ENCODE measurements around the gene RRAGD.

RRAGD gene

DNA sequence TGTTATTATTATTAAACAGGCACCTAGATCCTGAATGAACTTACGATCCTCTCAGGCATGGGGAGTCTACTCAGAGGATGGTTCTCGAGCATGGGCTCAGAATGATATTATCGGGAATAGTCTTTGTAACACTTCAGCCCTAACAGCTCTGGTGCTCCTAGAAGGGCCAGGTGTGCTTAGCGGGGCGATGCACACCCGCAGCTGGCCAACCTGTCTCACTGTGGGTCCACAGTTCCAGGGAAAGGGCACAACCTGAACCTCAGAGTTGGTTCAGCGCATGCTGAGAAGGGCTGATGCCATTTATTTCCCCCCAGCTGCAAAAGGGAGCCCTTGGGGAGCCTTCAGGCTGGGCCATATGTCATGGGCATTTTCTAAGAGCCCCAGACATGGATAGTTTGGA is 26.2 kb downstream of the RRAGD start:
- TF ChIP-seq, protein P1, sequence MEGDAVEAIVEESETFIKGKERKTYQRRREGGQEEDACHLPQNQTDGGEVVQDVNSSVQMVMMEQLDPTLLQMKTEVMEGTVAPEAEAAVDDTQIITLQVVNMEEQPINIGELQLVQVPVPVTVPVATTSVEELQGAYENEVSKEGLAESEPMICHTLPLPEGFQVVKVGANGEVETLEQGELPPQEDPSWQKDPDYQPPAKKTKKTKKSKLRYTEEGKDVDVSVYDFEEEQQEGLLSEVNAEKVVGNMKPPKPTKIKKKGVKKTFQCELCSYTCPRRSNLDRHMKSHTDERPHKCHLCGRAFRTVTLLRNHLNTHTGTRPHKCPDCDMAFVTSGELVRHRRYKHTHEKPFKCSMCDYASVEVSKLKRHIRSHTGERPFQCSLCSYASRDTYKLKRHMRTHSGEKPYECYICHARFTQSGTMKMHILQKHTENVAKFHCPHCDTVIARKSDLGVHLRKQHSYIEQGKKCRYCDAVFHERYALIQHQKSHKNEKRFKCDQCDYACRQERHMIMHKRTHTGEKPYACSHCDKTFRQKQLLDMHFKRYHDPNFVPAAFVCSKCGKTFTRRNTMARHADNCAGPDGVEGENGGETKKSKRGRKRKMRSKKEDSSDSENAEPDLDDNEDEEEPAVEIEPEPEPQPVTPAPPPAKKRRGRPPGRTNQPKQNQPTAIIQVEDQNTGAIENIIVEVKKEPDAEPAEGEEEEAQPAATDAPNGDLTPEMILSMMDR (conservative IDR thresholded peaks at IDR 0.05; ENCODE audit: low read length) = no peak
- no peak for TF ChIP-seq EZH2phosphoT487 (IDR thresholded peaks at IDR 0.05; ENCODE audit: borderline replicate concordance)

DNA sequence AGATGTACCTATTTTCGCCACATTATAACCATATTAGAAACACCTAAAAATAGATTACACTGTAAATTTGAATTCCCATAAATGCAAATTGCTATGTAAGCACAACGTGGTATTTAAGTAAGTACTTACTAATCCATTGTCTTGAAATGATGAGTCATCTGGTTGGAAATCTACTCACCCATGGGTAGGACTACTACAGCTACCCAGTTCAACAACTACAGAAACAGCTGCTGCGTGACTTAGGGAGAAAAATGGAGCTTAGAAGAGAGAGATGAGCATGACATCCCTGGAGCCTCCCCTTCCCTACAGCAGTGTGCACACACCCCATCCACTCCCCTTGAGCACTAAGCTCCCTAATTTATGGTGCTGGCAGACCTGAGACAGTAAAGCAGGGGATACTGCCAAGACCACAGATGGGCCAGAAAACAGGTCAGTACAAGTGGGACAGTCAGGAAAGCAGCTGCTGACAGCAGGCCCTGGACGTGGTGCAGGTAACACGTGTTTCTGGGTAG is 26.9 kb downstream of the RRAGD start:
- Histone ChIP-seq H3K4me3 (ENCODE audit: low read length, poor library complexity, severe bottlenecking) (no peak overlapping the region), H3K9ac (ENCODE audit: low read depth, low read length, poor library complexity, severe bottlenecking) (no peak overlapping the region), H3K9me2 (replicated peaks; ENCODE audit: low read depth, low read length) (no peaks in the 10 kb centered on the region), H3K9me3 (ENCODE audit: insufficient read depth, low read depth, low read length) (no peaks in the 10 kb centered on the region), H3K79me2 (ENCODE audit: insufficient read depth, low read length) (peaks cover 19% of the 10 kb centered on the region), H3F3A (ENCODE audit: low read depth) (no peaks in the 10 kb centered on the region), H3K36me3 (ENCODE audit: insufficient read depth, low read length) (peaks cover 24% of the 10 kb centered on the region; the same call in 1 of the 2 replicates), H2AFZ (ENCODE audit: low read length) (no peak overlapping the region), H3K4me2 (ENCODE audit: low read depth, low read length, poor library complexity, severe bottlenecking) (no peak overlapping the region), H4K20me1 (ENCODE audit: insufficient read depth, low read length, poor library complexity, severe bottlenecking) (no peaks in the 10 kb centered on the region), H3K27me3 (ENCODE audit: insufficient read depth, low read length, poor library complexity, severe bottlenecking) (no peaks in the 10 kb centered on the region), H3K4me1 (ENCODE audit: insufficient read depth, low read length, poor library complexity, severe bottlenecking) (no peaks in the 10 kb centered on the region)
- TF ChIP-seq, protein P1 (conservative IDR thresholded peaks at IDR 0.05; ENCODE audit: low read length) = no peak
- TF ChIP-seq EZH2phosphoT487 (IDR thresholded peaks at IDR 0.05; ENCODE audit: borderline replicate concordance) = no peak

More for the DNA sequence above, 26.2 kb downstream of the RRAGD start:
- Histone ChIP-seq H3K9me2 (replicated peaks; ENCODE audit: low read depth, low read length) (no peaks in the 10 kb centered on the region), H3K9me3 (ENCODE audit: insufficient read depth, low read depth, low read length) (no peaks in the 10 kb centered on the region), H3K36me3 (ENCODE audit: insufficient read depth, low read length) (peaks cover 24% of the 10 kb centered on the region; the same call in 1 of the 2 replicates), H4K20me1 (ENCODE audit: insufficient read depth, low read length, poor library complexity, severe bottlenecking) (no peaks in the 10 kb centered on the region), H3K79me2 (ENCODE audit: insufficient read depth, low read length) (peaks cover 25% of the 10 kb centered on the region), H3K4me3 (ENCODE audit: low read length, poor library complexity, severe bottlenecking) (no peak overlapping the region), H3K4me1 (ENCODE audit: insufficient read depth, low read length, poor library complexity, severe bottlenecking) (no peaks in the 10 kb centered on the region), H3K9ac (ENCODE audit: low read depth, low read length, poor library complexity, severe bottlenecking) (no peak overlapping the region), H3K4me2 (ENCODE audit: low read depth, low read length, poor library complexity, severe bottlenecking) (no peak overlapping the region), H3K27me3 (ENCODE audit: insufficient read depth, low read length, poor library complexity, severe bottlenecking) (no peaks in the 10 kb centered on the region), H3F3A (ENCODE audit: low read depth) (no peaks in the 10 kb centered on the region), H2AFZ (ENCODE audit: low read length) (no peak overlapping the region)

DNA sequence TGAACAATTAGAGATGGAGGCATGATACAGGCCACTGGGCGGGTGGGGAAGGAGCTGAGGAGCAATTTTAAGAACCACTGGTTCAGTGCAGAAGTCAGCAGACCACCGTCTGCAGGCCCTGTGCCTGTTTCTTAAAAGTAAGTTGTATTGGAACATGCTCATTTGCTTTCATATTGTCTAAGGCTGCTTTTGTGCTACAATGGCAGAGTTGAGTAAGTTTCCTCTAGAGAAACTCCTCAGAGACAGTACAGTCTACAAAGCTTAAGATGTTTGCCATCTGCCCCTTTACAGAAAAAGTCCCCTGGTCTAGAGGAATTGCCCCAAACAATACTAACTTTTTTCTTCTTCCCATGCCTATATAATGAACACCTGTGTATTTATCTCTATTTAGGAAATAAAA is 31.0 kb downstream of the RRAGD start:
- Histone ChIP-seq H3K9me3 (ENCODE audit: insufficient read depth, low read depth, low read length) (no peaks in the 10 kb centered on the region), H4K20me1 (ENCODE audit: insufficient read depth, low read length, poor library complexity, severe bottlenecking) (no peaks in the 10 kb centered on the region), H3K4me3 (ENCODE audit: low read length, poor library complexity, severe bottlenecking) (no peak overlapping the region), H3K9ac (ENCODE audit: low read depth, low read length, poor library complexity, severe bottlenecking) (no peak overlapping the region), H3K36me3 (ENCODE audit: insufficient read depth, low read length) (peaks cover 17% of the 10 kb centered on the region; the same call in 1 of the 2 replicates), H3K9me2 (replicated peaks; ENCODE audit: low read depth, low read length) (no peaks in the 10 kb centered on the region), H3K27me3 (ENCODE audit: insufficient read depth, low read length, poor library complexity, severe bottlenecking) (no peaks in the 10 kb centered on the region), H3F3A (ENCODE audit: low read depth) (no peaks in the 10 kb centered on the region), H3K4me1 (ENCODE audit: insufficient read depth, low read length, poor library complexity, severe bottlenecking) (peaks cover under 1% of the 10 kb centered on the region), H3K4me2 (ENCODE audit: low read depth, low read length, poor library complexity, severe bottlenecking) (no peak overlapping the region), H2AFZ (ENCODE audit: low read length) (no peak overlapping the region), H3K79me2 (ENCODE audit: insufficient read depth, low read length) (no peaks in the 10 kb centered on the region)
- TF ChIP-seq, protein P1 (conservative IDR thresholded peaks at IDR 0.05; ENCODE audit: low read length) = no peak
- TF ChIP-seq EZH2phosphoT487 (IDR thresholded peaks at IDR 0.05; ENCODE audit: borderline replicate concordance) = no peak
